ENCODE results near the gene PFN4. TPM values are rescaled to one million over a fixed set of nuclear protein-coding genes. Genes with fewer than 3 reads are reported as not detected.

PFN4 gene
- total and polyA plus RNA-seq, 9 of the 15 experiments (the other 6 are each of a cell fraction or from before 2014, with no cell fraction given): 0.07 to 0.54 (median 0.31) TPM; not detected in 2

GRCh38 chr2:24159708-24160107 is 36.6 kb upstream of the PFN4 start:
- no peaks in the 10 kb centered on the region for H3K9me1 ChIP-seq (ENCODE audit: control insufficient read depth, insufficient read depth, low read length)
- H3K79me2 ChIP-seq (ENCODE audit: control insufficient read depth, insufficient read depth, low read length): no peaks in the 10 kb centered on the region
- no peak overlapping the region for H3K4me2 ChIP-seq (ENCODE audit: insufficient read depth, low read length)
- DNase-seq (ENCODE audit: extremely low read depth in 1 of 4, low spot score in 3 of 4): no peak
- intact Hi-C loops (cut with micrococcal nuclease): no loop called here
- no peak overlapping the region for H3K9ac ChIP-seq (ENCODE audit: insufficient read depth in 1 of 2, low read depth in 2 of 2, low read length in 2 of 2)
- H2AFZ ChIP-seq (ENCODE audit: low read depth, low read length): no peak overlapping the region
- ChIA-PET POLR2A (no interaction called here), CTCF (ENCODE audit: low intra/inter-chr PET ratio) (no interaction called here)
- no peaks in the 10 kb centered on the region for H3K9me3 ChIP-seq (replicated peaks; ENCODE audit: control insufficient read depth, insufficient read depth, low read depth, low read length)
- no peak overlapping the region for H3K4me3 ChIP-seq
- no peaks in the 10 kb centered on the region for H4K20me1 ChIP-seq (replicated peaks; ENCODE audit: control insufficient read depth, insufficient read depth, low read length)
- no TSS peak for BruUV-seq (replicated peaks)
- H3K4me1 ChIP-seq (replicated peaks in 1 of 2; ENCODE audit: control insufficient read depth in 2 of 2, insufficient read depth in 2 of 2, low read length in 2 of 2): no peaks in the 10 kb centered on the region
- no peaks in the 10 kb centered on the region for H3K36me3 ChIP-seq (ENCODE audit: control insufficient read depth, insufficient read depth, low read length)
- no peaks in the 10 kb centered on the region for H3K27me3 ChIP-seq (ENCODE audit: control insufficient read depth in 2 of 2, insufficient read depth in 2 of 2, low read length in 2 of 2)
- 16% methylated on average over 4 of the region's 4 CpGs for WGBS (ENCODE audit: insufficient coverage, low coverage, missing lambda C conversion rate)
- no peak overlapping the region for H3K27ac ChIP-seq (ENCODE audit: extremely low read depth, low read depth, low read length)
- no peak for ATAC-seq
- FAIRE-seq: no peak
- in situ Hi-C loops (cut with MboI): no loop called here
- TF ChIP-seq TRIM28 (IDR thresholded peaks at IDR 0.05) (peak; percentile 79; the same call in 1 of the 2 replicates), TRIM24 (IDR thresholded peaks at IDR 0.05) (peak; percentile 23 to 47; a peak in 2 of 4 replicates), ARID3A (IDR thresholded peaks at IDR 0.05; ENCODE audit: borderline replicate concordance, low read depth, low read length) (no peak), RBFOX2 (IDR thresholded peaks at IDR 0.05; ENCODE audit: low read depth, low read length) (no peak), C11orf30 (IDR thresholded peaks at IDR 0.05; ENCODE audit: low read depth) (no peak), CBX3 (IDR thresholded peaks at IDR 0.05; ENCODE audit: borderline replicate concordance in 1 of 2, low read length in 2 of 2) (peak in 1 of 2 experiments; percentile 93; a peak in 2 of 3 replicates), CBX5 (IDR thresholded peaks at IDR 0.05; ENCODE audit: borderline replicate concordance, low read depth) (peak; percentile 66; the same call in 1 of the 2 replicates), ZNF280A (IDR thresholded peaks at IDR 0.05; ENCODE audit: low read depth, partially characterized antibody) (peak; percentile 81), SIX5 (IDR thresholded peaks at IDR 0.05; ENCODE audit: borderline replicate concordance in 1 of 2, insufficient read depth in 1 of 2, low read depth in 1 of 2, low read length in 2 of 2) (no peak), RBBP5 (IDR thresholded peaks at IDR 0.05; ENCODE audit: borderline replicate concordance, insufficient read depth, low read length, poor library complexity, severe bottlenecking) (no peak), JUN (IDR thresholded peaks at IDR 0.05; ENCODE audit: borderline replicate concordance, low read depth, low read length) (no peak), JUN (CRISPR knock-in tag; IDR thresholded peaks at IDR 0.05; ENCODE audit: borderline replicate concordance) (no peak), E2F1 (CRISPR knock-in tag; IDR thresholded peaks at IDR 0.05) (no peak)
- TF ChIP-seq, protein P1, sequence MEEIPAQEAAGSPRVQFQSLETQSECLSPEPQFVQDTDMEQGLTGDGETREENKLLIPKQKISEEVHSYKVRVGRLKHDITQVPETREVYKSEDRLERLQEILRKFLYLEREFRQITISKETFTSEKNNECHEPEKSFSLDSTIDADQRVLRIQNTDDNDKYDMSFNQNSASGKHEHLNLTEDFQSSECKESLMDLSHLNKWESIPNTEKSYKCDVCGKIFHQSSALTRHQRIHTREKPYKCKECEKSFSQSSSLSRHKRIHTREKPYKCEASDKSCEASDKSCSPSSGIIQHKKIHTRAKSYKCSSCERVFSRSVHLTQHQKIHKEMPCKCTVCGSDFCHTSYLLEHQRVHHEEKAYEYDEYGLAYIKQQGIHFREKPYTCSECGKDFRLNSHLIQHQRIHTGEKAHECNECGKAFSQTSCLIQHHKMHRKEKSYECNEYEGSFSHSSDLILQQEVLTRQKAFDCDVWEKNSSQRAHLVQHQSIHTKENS (CRISPR knock-in tag; IDR thresholded peaks at IDR 0.05): no peak
- TF ChIP-seq, protein P2, sequence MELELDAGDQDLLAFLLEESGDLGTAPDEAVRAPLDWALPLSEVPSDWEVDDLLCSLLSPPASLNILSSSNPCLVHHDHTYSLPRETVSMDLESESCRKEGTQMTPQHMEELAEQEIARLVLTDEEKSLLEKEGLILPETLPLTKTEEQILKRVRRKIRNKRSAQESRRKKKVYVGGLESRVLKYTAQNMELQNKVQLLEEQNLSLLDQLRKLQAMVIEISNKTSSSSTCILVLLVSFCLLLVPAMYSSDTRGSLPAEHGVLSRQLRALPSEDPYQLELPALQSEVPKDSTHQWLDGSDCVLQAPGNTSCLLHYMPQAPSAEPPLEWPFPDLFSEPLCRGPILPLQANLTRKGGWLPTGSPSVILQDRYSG (tag; conservative IDR thresholded peaks at IDR 0.05; ENCODE audit: low read depth): no peak
